Thyroid gland (tissue), 4 donors: Measurements from ENCODE around the gene IGF2R. TPM values are rescaled to one million over a fixed set of nuclear protein-coding genes. Genes with fewer than 3 reads are reported as not detected.

Experiments
- DNase-seq, 2 donors: peaks; one replicate each; pipeline ENCODE4 v3.0.0-alpha.2; 2019
- H3K27ac ChIP-seq, 3 donors: fragments of 200-600 bp; sonication (generic); 1 replicate in 2 of 3; 2 replicates in 1 of 3; pipeline ENCODE4 v1.5.1; 2016 to 2019; ENCODE audit warnings: mild to moderate bottlenecking in 1 of 3, moderate library complexity in 1 of 3
- H3K27me3 ChIP-seq: fragments of 200-600 bp; sonication (generic); one replicate; pipeline ENCODE4 v1.5.1; 2019
- H3K36me3 ChIP-seq, 2 donors: fragments of 200-600 bp; sonication (generic); one replicate each; pipeline ENCODE4 v1.5.1; 2016 to 2019
- H3K4me1 ChIP-seq, 2 donors: fragments of 200-600 bp; sonication (generic); one replicate each; pipeline ENCODE4 v1.5.1; 2017 to 2019
- H3K4me3 ChIP-seq, 3 donors: fragments of 200-600 bp; sonication (generic); replicated peaks in 1 of 3; 1 replicate in 2 of 3; 2 replicates in 1 of 3; pipeline ENCODE4 v1.5.1; 2016; ENCODE audit warnings: mild to moderate bottlenecking in 1 of 3
- H3K9me3 ChIP-seq: fragments of 200-600 bp; sonication (generic); one replicate; pipeline ENCODE4 v1.5.1; 2017
- POLR2A ChIP-seq, 2 donors: fragments of 450-650 bp; IDR thresholded peaks; one replicate each; pipeline ENCODE4 v1.6.1; 2017; ENCODE audit warnings: antibody characterized with exemption in 2 of 2, mild to moderate bottlenecking in 2 of 2, moderate library complexity in 1 of 2
- whole genome bisulfite sequencing, 2 donors: methylation state at CpG; one replicate each; pipeline ENCODE4 v1.1.5; 2017; 5-methylcytosine and 5-hydroxymethylcytosine counted together
- intact Hi-C: fragments of 100-400 bp; cut with DNase I; formaldehyde crosslinking; loops from one replicate; pipeline ENCODE4 v1.15.1; 2023
- total RNA-seq, 4 donors: library from RNA; depleted of rRNA; stranded (reverse); fragments of >200 nt; gene quantifications; one replicate each; pipeline ENCODE4 v1.2.3, GENCODE V29; 2016
- TF ChIP-seq, protein P1 (sequence below), 6 experiments: fragments of 200-600 bp in 3 of 6; fragments of 450-650 bp in 3 of 6; sonication (generic) in 3 of 6; IDR thresholded peaks; one replicate each; pipeline ENCODE4 v1.5.1; 2016 to 2019; ENCODE audit warnings: antibody characterized with exemption in 6 of 6, mild to moderate bottlenecking in 2 of 6, inconsistent platforms in 1 of 6, moderate library complexity in 1 of 6

IGF2R gene
- total RNA-seq, 4 donors from 2014 or later: 82.1 to 104 (median 94.2) TPM

DNA sequence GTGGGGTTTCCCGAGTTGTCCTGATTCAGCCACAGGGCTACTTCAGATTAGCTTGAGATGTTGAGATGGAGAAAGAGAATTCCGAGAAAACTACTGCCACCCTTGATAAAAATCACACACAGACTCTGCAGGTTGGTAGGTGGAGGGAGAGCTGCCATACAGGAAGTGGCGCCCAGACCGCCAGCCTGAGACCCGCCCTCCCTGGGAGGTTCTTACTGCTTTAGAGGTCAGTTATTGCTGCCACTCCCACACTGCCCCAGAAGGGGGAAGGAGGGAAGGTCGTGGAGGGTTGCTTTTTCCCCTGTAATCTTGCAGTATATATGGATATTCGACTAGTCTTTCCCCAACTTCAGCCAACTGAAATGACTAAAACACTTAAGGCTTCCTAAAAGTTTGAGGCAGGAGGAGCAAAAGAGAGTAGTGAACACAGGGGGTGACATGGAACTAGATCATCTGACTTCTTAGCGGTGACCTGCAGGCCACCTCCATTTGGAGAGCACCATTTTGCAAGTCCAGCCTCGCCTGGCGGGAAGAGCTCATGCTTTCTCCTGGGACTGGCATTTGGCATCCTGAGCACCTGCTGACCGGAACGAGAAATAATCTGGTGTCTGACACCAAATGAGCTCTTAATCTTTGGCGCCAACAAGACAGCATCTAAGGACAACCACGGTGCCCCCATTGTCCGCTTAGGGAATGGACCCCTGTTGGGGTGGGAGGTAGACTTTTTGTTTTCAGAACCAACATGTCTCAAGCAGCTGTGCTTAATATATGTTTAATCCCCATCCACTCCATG is 117.0 kb downstream of the IGF2R start:
- intact Hi-C loops: no loop called here
- 91 to 93% methylated on average over 15 of the region's 15 CpGs for WGBS, 2 donors
- H3K4me3 ChIP-seq: no peak overlapping the region
- peaks cover 77 to 87% of the 10 kb centered on the region in 2 donors for H3K36me3 ChIP-seq
- TF ChIP-seq, protein P1, sequence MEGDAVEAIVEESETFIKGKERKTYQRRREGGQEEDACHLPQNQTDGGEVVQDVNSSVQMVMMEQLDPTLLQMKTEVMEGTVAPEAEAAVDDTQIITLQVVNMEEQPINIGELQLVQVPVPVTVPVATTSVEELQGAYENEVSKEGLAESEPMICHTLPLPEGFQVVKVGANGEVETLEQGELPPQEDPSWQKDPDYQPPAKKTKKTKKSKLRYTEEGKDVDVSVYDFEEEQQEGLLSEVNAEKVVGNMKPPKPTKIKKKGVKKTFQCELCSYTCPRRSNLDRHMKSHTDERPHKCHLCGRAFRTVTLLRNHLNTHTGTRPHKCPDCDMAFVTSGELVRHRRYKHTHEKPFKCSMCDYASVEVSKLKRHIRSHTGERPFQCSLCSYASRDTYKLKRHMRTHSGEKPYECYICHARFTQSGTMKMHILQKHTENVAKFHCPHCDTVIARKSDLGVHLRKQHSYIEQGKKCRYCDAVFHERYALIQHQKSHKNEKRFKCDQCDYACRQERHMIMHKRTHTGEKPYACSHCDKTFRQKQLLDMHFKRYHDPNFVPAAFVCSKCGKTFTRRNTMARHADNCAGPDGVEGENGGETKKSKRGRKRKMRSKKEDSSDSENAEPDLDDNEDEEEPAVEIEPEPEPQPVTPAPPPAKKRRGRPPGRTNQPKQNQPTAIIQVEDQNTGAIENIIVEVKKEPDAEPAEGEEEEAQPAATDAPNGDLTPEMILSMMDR (IDR thresholded peaks at IDR 0.05): no peak
- no peak for TF ChIP-seq POLR2A (IDR thresholded peaks at IDR 0.05)
- no peaks in the 10 kb centered on the region for H3K4me1 ChIP-seq
- no peaks in the 10 kb centered on the region for H3K27me3 ChIP-seq
- no peak overlapping the region for H3K27ac ChIP-seq
- DNase-seq: no peak
- H3K9me3 ChIP-seq: no peaks in the 10 kb centered on the region

DNA sequence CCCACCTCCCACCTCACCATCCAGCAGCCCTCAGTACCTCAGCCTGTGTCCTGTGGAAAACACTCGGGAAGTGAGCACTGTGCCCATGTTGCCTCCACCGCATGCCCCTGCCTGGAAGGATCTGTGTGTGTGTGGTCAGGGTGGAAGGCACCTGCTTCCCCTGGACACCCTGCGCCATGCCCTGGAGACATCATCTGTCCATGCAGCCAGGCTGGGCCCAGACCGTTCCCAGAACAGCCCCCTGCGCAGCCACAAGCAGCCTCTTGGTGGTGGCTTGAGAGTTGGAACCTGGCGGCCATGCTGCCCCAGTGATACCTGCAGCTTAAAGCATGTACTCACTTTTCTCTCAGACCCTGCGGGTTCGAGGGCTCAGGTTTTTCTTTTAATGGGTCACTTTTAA is 117.9 kb downstream of the IGF2R start:
- no peaks in the 10 kb centered on the region for H3K27me3 ChIP-seq
- intact Hi-C loops: no loop called here
- H3K36me3 ChIP-seq: peaks cover 69 to 84% of the 10 kb centered on the region in 2 donors
- H3K27ac ChIP-seq: no peak overlapping the region
- no peak for DNase-seq
- WGBS, 2 donors: 96 to 98% methylated on average over 8 of the region's 8 CpGs
- no peaks in the 10 kb centered on the region for H3K4me1 ChIP-seq
- no peaks in the 10 kb centered on the region for H3K9me3 ChIP-seq
- no peak for TF ChIP-seq POLR2A (IDR thresholded peaks at IDR 0.05)
- TF ChIP-seq, protein P1 (IDR thresholded peaks at IDR 0.05): no peak
- H3K4me3 ChIP-seq: no peak overlapping the region

DNA sequence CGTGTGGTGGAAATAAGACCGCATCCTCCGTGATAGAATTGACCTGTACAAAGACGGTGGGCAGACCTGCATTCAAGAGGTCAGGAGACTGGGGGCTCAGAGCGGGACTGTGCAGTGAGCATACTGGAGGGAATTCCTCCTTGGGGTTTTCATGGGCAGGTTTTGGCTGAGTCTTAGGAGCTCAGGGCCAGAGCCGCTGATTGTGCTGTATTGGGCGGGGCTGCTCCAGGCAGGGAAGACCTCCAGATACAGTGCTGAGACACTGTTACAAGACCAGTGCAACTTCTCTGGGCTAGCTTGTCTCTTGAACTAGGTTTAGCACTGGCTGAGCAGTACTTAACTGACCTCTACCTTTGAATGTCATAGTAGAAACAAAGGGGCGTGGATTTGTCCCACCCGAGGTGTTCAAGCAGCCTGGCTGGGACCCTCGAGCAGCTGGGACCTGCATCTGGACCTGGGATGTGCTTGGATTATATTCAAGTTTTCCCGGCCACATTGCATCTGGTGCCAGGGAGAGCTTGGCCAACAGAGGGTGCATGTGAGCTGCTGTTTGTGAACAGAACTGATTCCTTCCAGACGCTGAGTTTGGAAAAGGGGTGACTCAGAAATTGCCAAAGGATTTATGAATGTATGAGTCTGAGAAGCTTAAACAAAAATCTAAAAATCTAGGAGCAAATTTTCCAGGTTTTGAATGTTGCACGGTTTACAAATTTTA is 119.3 kb downstream of the IGF2R start:
- no peaks in the 10 kb centered on the region for H3K9me3 ChIP-seq
- no peaks in the 10 kb centered on the region for H3K27me3 ChIP-seq
- peaks cover 73 to 76% of the 10 kb centered on the region in 2 donors for H3K36me3 ChIP-seq
- no peak for TF ChIP-seq POLR2A (IDR thresholded peaks at IDR 0.05)
- TF ChIP-seq, protein P1 (IDR thresholded peaks at IDR 0.05): peak in 5 of 6 experiments; percentile 10 to 59 (median 28)
- H3K27ac ChIP-seq: no peak overlapping the region
- no peak overlapping the region for H3K4me3 ChIP-seq
- intact Hi-C loops: no loop called here
- peaks cover 6% of the 10 kb centered on the region in 2 donors for H3K4me1 ChIP-seq
- WGBS, 2 donors: 71 to 75% methylated on average over 13 of the region's 13 CpGs
- peak; percentile 36 to 43 for DNase-seq

DNA sequence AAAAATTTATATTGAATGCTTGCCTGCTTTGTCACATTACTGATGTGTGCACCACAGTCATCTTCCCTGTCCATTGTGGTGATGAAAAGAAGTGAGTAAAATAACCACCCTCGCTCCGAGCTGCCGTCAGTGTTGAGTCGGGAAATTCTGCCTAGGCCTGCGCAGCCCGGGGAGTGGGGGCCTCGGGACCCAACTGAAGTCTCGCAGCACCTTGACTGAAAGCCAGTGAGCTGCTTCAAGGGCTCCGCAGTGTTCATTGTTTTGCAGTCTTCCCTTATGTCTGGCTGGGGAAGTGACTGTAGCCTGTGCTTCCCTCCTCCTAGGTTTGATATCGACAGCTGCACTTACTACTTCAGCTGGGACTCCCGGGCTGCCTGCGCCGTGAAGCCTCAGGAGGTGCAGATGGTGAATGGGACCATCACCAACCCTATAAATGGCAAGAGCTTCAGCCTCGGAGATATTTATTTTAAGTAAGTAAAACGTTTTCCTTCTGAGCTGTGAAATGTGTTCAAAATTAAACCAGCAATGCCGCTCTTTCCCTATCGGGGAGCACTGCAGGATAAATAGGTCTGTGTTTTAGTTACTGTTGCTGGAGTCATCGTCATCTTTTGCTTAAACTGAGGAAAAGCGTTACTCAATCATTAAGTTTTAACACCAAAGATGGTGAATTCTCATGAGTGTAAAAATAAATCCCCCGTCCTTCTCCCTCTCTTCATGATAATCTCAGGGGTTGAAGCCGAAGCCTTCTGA is 120.1 kb downstream of the IGF2R start:
- Histone ChIP-seq H3K4me1 (peaks cover 6% of the 10 kb centered on the region in 2 donors), H3K36me3 (peaks cover 67 to 70% of the 10 kb centered on the region in 2 donors), H3K27ac (no peak overlapping the region), H3K4me3 (no peak overlapping the region), H3K9me3 (no peaks in the 10 kb centered on the region), H3K27me3 (no peaks in the 10 kb centered on the region)
- DNase-seq: no peak
- WGBS, 2 donors: 88 to 95% methylated on average over 21 of the region's 21 CpGs
- TF ChIP-seq, protein P1 (IDR thresholded peaks at IDR 0.05): no peak
- no peak for TF ChIP-seq POLR2A (IDR thresholded peaks at IDR 0.05)
- intact Hi-C loops: no loop called here
